GM12801 (cell line): ENCODE data around the gene RNF17.

ENCODE experiments used
- TF ChIP-seq, protein P1 (sequence below): IDR thresholded peaks from one replicate; pipeline ENCODE4 v1.5.1; 2011; ENCODE audit warnings: control low read depth; ENCODE audit not compliant: insufficient read length; ENCODE audit errors: extremely low read depth

Gene RNF17

GRCh38 chr13:24906268-24906667, 142.3 kb downstream of the RNF17 start:
- TF ChIP-seq, protein P1, sequence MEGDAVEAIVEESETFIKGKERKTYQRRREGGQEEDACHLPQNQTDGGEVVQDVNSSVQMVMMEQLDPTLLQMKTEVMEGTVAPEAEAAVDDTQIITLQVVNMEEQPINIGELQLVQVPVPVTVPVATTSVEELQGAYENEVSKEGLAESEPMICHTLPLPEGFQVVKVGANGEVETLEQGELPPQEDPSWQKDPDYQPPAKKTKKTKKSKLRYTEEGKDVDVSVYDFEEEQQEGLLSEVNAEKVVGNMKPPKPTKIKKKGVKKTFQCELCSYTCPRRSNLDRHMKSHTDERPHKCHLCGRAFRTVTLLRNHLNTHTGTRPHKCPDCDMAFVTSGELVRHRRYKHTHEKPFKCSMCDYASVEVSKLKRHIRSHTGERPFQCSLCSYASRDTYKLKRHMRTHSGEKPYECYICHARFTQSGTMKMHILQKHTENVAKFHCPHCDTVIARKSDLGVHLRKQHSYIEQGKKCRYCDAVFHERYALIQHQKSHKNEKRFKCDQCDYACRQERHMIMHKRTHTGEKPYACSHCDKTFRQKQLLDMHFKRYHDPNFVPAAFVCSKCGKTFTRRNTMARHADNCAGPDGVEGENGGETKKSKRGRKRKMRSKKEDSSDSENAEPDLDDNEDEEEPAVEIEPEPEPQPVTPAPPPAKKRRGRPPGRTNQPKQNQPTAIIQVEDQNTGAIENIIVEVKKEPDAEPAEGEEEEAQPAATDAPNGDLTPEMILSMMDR = no peak

GRCh38 chr13:24910502-24911132, 146.6 kb downstream of the RNF17 start:
- TF ChIP-seq, protein P1 = no peak

- TF ChIP-seq, protein P1 = no peak
These were observed 147.4 kb downstream of the RNF17 start for GRCh38 chr13:24911133-24911908.

DNA sequence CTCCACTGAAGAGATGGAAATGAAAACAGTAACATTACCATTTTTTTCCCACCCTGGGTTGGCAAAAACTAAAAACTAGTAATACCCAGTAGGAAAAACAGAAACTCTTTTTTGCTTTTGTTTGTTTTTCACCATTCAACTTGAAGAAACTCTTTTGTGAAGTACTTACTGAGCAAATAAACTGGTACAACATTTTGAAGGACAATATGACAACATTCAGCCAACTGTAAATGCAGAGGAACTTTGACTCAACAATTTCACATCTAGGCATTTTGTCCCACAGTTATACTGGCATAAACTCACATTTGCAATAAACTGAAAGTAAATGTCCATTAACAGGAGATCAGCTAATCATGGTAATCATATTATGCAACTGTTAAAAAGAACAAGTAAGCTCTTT, 152.5 kb downstream of the RNF17 start:
- TF ChIP-seq, protein P1 = no peak

DNA sequence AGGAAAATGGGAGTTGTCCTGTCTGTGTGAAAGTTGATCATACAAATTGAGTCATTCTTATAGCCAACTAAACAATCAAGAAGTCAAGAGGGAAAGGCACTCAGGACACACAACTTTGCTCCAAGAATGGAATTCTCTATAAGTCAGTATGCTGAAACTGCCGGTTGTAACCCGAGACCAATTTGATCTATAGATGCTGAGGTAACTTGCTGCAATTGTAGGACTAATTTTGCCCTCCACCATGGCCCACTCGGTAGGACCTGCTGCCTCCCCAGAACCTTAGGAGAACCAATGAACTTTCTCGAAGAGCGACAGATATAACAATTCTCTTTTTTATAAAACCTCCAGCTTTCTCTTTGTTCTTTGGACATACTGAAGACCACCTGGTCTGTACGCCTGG, 157.0 kb downstream of the RNF17 start:
- TF ChIP-seq, protein P1 = no peak

GRCh38 chr13:24921881-24922280, 157.9 kb downstream of the RNF17 start:
- TF ChIP-seq, protein P1 = no peak

- TF ChIP-seq, protein P1 = no peak
These were observed 158.4 kb downstream of the RNF17 start for GRCh38 chr13:24922387-24922744.
